C4-2B (cell line): ENCODE measurements around the gene GGNBP2.

ENCODE experiments used
- ZFX ChIP-seq: fragments of 450-650 bp; IDR thresholded peaks from 2 replicates; pipeline ENCODE4 v1.6.1; 2017
- TF ChIP-seq, protein P1 (sequence below): fragments of 450-650 bp; conservative IDR thresholded peaks from 2 replicates; pipeline ENCODE4 v1.5.1; 2017; ENCODE audit warnings: mild to moderate bottlenecking

- TF ChIP-seq, protein P1, sequence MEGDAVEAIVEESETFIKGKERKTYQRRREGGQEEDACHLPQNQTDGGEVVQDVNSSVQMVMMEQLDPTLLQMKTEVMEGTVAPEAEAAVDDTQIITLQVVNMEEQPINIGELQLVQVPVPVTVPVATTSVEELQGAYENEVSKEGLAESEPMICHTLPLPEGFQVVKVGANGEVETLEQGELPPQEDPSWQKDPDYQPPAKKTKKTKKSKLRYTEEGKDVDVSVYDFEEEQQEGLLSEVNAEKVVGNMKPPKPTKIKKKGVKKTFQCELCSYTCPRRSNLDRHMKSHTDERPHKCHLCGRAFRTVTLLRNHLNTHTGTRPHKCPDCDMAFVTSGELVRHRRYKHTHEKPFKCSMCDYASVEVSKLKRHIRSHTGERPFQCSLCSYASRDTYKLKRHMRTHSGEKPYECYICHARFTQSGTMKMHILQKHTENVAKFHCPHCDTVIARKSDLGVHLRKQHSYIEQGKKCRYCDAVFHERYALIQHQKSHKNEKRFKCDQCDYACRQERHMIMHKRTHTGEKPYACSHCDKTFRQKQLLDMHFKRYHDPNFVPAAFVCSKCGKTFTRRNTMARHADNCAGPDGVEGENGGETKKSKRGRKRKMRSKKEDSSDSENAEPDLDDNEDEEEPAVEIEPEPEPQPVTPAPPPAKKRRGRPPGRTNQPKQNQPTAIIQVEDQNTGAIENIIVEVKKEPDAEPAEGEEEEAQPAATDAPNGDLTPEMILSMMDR = no peak
- peak; percentile 42; the same call in 1 of the 2 replicates for TF ChIP-seq ZFX
Measured at GRCh38 chr17:36534840-36535668, 9.7 kb upstream of the GGNBP2 start, which contains the start of the genes MYO19 and PIGW.
